ENCODE measurements around the gene SLC7A6OS.

DNA sequence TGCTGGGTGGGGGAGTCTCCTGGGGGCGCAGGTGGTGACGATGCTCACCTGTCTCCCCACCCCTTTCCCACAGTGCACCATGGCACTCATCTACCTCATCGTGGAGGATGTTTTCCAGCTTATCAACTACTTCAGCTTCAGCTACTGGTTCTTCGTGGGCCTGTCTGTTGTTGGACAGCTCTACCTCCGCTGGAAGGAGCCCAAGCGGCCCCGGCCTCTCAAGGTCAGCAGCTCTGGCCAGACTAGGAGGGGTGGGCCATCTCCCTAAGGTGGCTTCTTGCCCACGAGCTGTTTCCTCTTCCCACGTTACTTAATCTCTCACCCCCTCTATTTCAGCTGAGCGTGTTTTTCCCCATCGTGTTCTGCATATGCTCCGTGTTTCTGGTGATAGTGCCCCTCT is 14.5 kb downstream of the SLC7A6OS start:
- TF ChIP-seq POLR2A (IDR thresholded peaks at IDR 0.05; ENCODE audit: low read depth, low read length) (no peak; the same call in 1 of the 2 replicates), POLR2AphosphoS5 (IDR thresholded peaks at IDR 0.05; ENCODE audit: low read depth, low read length) (no peak)

Data from GM12891 (cell line).